Stimulated activated CD4-positive, alpha-beta T cell treated with anti-CD3 and anti-CD28 coated beads, Interleukin-1b, Interleukin-23, amount 100 ng/mL, for 1 hour (primary cell): ENCODE results near the gene HNRNPA2B1.

Experiments
- DNase-seq, 2 donors: peaks; one replicate each; pipeline ENCODE4 v3.0.0-alpha.2; 2020; ENCODE audit warnings: low read depth in 2 of 2

HNRNPA2B1 gene

DNA sequence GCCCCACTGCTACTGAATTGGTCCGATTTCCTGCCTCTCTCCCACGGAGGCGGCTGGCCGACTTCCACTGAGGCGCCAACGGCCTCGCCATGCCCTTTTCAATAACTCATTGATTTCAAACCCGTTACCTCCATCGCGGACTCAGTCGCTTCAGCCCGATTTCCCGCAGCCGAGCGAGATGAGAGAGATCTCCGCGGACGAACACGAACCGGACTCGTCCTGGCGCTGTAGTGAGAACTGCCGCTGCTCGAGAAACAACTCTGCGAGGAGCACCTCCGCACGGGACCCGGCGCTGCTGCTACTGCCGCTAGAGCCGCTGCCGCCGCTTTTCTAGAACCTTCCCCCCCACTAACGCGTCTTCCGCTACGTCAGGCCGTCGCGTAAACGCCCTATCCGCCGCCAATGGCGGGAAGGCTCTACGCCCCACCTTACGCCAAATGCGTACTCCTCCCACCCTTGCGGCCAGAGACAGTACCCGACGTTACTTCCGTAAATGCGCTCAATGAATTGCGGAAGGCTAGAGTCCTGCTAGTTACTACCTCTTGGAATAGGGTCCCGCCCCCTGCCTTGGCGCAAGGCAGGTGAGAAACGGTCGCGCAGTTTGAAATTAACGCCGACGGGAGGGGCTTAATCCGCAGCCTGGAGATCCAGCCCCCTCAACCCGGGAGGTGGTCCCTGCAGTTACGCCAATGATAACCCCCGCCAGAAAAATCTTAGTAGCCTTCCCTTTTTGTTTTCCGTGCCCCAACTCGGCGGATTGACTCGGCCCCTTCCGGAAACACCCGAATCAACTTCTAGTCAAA, at the start of gene HNRNPA2B1:
Gene HNRNPA2B1, minus strand, starts transcription at position 303 of the 803 bp plus-strand sequence. Its CDS starts 169 bp downstream, at position 134.
- DNase-seq: peak; percentile 95 to 96

DNA sequence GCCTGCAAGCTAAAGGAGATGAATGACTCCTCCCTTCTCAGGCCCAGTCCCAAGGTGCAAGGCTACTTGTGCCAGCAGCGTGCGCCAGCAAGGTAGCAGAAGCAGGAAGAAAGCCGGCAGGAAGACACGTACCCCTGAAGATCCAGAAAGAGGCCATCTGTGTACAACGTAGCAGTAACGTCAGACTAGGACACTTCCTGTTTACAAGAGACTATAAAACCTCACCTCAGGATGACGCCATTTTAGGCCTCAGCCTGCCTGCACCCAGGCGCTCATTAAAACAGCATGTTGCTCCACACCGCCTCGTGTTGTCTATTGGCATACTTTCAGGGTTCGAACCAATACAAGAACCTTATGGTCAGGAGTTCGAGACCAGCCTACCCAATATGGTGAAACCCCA, 49.7 kb upstream of the HNRNPA2B1 start:
- DNase-seq: no peak

DNA sequence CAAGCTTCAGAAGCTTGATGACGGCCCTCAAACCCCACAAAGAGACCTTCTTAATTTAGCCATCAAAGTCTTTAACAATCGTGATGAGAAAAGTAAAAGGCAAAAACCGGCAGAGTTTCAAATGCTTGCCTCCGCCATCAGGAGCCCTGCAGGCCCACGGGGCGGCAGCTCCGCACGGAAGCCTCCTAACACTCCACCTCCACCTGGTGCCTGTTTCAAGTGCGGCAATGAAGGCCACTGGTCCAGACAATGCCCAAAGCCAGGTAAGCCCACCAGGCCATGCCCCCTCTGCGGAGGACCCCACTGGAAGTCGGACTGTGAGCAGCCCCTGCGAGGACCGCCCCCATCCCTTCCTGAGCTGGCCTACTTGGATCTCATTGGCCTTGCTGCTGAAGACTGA, 44.6 kb upstream of the HNRNPA2B1 start:
- no peak for DNase-seq

DNA sequence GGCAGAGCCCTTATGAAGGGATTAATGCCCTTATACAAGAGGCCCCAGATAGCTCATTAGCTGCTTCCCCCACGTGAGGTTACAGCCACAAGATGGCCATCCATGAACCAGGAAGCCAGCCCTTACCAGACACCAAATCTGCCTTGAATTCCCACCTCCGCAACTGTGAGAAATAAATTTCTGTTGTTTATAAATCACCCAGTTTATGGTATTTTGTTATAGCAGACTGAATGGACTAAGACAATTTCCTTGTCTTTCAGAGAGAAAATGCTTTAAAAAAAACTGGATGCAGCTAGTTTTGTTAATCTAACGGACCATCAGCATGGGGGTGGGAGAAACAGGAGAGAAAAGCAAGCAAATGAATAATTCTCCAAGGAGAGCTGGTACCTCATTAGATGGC, 37.5 kb upstream of the HNRNPA2B1 start:
- DNase-seq: no peak

DNA sequence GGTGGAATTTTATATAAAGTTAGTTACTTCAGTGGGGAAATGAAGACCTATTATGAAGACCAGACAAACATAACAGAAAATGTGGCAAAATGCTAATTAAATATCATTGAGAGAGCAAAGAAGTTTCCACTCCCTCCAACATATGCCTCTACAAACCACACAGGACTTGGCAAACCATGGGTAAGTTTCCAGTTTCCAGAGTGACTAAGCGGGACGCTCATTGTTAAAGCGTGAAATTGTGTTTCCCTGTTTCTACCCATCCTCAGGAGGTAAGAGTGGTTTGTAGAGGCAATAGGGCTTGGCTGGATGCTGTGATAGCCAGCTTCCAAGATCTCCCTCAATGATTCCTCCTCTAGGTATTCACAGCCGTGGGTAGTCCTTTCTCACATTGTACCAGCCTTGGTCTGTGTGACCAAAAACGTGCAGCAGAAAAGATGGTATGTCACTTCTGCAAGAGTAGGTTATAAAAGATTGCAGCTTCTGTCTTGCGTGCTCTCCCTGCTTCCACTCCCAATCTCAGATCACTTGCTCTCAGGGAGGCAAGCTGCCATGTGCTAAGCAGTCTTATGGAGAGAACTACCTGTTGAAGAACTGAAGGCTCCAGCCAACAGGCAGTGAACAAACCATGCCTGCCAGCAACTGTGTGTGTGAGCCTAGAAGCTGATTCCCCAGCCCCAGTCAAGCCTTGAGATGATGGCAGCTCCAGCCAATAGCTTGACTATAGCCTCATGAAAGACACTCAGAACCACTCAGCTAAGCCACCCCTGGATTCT, 36.7 kb upstream of the HNRNPA2B1 start:
- no peak for DNase-seq

DNA sequence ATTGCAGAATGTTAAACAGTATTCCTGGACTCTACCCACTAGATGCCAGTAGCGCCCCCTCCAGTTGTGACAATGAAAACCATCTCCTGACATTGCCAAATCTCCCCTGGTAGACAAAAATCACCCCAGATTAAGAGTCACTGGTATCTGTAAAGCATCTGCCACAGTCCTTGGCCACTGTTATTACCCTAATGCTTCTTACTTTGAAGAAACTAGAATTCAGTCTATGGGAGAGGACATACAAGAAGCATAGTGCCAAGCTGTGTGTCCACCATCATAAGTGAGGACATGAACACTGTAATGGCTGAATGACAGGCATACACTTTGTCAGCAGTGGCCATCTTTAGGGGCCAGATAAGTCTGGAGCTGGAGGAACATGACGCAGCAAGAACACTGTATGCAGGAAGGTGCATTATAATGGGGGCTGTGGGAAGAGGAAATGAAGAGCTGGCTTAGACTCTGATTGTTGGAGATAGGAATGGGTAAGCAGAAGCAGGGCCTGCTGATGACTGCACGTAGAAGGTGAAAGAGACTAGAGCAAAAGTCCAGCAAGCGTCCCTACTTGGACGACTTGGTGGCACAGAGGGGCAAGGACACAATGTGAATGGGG, 33.5 kb upstream of the HNRNPA2B1 start:
- DNase-seq: no peak

DNA sequence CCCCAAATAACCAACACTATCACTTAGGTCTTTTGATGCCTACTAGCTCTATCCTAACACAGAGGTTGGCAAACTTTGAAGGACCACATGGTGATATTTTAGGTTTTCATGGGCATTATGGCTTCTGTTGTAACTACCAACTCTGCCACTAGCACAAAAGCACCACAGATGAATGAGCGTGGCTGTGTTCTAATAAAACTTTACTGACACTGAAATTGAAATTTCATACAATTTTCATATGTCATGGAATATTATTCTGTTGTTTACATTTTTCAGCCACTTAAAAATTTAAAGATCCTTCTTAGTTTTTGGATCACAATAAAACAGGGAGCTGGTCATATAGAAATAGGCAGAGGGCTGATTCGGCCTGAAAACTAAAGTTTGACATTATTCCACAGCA, 27.4 kb upstream of the HNRNPA2B1 start:
- DNase-seq: no peak

DNA sequence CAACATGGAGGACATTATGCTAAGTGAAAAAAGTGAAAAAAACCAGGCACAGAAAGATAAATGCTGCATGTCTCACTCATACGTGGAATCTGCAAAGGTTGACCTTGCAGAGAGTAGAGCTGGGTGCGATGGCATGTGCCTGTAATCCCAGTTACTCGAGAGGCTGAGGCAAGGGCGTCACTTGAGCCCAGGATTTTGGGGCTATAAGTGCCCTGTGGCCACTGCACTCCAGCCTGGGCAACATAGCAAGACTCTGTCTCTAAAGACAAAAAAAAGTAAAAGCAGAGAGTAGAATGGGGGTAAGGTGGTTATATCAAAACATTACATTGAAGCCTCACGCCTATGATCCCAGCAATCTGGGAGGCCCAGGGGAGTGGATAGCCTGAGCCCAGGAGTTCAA, 23.8 kb upstream of the HNRNPA2B1 start:
- DNase-seq: no peak

DNA sequence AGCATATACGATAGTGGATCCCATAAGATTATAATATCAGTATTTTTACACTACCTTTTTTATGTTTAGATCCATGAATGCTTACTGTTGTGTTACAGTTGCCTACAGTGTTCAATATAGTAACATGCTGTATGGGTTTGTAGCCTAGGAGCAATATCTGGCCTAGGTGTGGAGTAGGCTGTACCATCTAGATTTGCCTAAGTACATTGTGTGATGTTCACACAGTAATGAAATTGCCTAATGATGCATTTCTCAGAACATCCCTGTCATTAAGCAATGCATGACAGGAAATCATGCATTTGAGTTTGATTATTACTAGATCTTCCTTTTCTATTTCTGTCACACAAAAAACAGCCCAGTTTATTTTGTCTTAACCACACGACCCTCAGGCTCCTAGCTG, 15.5 kb upstream of the HNRNPA2B1 start:
- DNase-seq: no peak

DNA sequence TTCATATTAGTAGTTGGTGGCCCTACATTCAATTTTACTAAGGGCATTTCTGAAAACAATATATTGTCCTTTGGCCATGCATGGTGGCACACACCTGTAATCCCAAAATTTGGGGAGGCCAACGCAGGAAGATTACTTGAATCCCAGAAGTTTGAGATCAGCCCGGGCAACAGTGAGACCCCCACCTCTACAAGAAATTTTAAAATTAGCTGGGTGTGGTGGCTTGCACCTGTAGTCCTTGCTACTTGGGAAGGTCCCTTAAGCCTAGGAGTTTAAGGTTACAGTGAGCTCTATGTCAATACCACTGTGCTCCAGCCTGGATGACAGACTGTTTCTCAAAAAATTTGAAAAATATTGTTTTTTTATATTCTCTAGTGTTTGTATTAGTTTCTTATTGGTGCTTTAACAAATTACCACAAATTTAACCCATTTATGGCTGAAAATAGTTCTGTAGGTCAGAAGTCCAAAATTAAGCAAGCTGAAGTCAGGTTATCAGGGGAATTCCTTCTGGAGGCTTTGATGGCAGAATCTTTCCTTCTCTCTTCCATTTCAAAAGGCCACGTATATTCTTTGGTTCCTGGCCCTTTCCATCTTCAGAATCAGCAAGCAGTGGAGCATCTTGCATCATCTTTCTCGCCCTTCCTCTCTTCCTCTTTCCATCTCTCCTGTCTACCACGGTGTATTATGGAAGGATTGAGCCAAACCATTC, 13.4 kb upstream of the HNRNPA2B1 start:
- no peak for DNase-seq

DNA sequence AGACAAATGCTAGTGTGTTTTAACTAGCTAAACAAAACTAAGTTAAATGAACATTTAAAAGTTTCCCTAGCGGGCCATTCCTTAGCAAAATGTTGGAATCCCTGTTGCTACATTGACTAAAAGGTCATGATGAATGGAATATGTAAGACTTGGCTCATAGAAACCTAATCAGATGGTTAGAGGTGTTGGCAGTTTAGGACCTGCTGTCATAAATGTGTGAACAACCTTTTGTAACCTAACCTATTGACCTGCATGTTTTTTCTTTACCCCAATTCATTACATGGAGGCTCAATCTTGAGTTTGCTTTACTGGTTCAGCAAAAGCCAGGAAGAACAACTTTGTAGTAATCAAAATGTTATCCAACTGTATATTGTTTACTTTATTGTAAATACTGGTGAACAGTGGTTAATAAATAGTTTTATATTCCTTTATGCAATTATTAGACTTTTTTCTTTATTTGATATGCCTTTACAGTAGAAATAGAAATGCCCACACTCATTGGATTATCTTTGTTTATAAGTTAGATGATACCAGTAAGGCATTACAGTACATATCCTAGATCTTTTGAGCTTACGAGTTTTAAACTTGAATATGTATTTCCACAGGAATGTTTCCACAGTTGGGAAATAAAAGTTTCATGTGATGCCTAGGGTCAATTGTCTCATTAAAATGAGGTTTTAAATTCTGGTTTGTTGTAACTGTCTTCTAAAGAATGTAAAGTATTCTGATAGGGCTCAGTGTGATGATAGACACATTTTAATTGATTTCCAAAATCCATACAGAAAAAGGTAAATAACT, 12.6 kb upstream of the HNRNPA2B1 start:
- DNase-seq: no peak

DNA sequence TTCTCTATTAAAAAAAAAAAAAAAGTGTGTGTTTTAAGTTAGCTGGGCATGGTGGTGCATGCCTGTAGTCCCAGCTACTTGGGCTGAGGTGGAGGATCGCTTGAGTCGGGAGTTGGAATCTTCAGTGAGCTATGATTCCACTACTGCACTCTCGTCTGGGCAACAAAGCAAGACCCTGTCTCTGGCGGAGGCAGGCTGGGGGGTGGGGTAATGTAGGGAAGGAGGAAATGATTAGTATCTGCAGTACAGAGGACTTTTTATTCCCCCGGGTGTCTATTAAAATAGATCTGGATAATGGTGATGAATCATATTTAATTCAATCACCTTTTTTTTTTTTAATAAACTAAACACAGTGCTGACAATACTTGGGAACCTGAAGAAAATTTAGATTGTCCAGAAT, 7.5 kb upstream of the HNRNPA2B1 start:
- no peak for DNase-seq

DNA sequence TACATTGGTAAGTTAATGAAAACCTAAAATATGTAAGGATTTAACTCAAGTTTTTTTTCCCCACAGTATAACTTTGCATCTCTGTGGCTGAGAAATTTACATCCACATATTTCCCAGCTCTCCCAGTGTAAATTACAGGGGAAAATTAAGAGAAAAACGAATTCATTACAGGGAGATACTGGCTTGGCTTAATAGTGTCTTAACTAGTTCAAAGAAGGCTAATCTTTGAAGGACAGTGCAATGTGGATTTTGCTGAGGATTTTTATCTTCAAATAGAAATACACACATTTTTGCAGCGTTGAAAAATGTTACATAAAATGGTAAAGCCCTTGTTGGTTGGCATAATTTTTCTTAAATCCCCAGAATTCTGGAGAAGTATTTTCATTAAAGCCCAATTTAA, 2.5 kb upstream of the HNRNPA2B1 start:
- no peak for DNase-seq

DNA sequence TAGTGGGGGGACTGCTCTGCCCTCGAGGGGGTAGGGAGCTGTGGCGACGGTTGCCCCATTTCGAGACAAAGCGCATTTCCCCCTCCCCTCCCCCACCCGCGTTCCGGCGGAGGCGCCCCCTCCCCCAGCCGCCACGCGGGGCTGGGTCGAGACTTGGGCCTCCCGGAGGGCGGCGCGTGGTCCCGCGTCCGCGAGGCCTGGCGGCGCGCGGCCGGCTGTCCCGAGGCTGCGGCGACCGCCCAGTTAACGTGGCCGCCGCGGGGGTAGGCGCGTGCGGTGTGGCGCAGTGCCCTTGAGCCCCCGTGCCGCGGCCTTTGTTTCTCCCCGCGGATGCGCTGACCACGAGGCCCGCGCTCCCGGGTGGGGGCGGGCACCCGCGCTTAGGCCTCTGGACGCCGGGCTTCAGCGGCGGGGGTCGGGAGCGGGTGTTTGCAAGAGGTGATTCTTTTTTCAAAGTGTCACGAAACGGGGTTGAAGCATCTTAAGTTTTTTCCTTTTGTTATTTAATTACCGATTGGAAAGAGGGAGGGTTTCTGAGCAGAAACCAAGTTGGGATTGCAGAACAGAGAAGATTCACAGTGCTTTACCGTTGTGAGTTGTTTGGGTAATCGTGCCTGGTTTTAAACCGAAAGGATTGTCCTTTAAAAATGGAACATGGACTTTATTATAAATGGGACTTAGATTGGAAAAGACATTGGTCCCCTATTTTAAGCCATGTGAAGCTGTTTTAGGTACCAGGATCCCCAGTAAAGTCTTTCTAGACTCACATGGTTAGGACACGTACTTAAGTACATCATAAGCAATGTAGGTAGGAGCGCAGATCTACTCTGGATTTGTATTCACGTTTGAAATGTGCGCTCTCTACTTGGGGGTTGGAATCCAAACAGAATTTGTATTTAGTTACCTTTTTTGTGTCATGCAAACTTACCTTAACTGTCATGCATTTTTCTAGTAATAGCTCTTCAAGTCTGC, 1.8 kb upstream of the HNRNPA2B1 start:
- DNase-seq: peak; percentile 22 to 49

DNA sequence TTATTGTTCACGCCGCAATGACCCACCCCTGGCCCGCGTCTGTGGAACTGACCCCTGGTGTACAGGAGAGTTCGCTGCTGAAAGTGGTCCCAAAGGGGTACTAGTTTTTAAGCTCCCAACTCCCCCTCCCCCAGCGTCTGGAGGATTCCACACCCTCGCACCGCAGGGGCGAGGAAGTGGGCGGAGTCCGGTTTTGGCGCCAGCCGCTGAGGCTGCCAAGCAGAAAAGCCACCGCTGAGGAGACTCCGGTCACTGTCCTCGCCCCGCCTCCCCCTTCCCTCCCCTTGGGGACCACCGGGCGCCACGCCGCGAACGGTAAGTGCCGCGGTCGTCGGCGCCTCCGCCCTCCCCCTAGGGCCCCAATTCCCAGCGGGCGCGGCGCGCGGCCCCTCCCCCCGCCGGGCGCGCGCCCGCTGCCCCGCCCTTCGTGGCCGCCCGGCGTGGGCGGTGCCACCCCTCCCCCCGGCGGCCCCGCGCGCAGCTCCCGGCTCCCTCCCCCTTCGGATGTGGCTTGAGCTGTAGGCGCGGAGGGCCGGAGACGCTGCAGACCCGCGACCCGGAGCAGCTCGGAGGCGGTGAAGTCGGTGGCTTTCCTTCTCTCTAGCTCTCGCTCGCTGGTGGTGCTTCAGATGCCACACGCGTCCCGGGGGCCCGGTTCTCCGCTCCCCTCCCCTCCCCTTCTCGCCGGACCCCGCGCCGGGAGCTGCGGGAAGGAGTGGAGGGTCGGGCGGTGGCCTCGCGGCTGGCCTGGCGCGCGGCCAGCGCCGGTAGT, 887 bp upstream of the HNRNPA2B1 start, which contains the start of gene CBX3:
Gene CBX3, plus strand, starts transcription at position 499 of the 772 bp plus-strand sequence. CDS start 1,254 bp downstream, outside the sequence.
- DNase-seq: peak; percentile 59 to 62

DNA sequence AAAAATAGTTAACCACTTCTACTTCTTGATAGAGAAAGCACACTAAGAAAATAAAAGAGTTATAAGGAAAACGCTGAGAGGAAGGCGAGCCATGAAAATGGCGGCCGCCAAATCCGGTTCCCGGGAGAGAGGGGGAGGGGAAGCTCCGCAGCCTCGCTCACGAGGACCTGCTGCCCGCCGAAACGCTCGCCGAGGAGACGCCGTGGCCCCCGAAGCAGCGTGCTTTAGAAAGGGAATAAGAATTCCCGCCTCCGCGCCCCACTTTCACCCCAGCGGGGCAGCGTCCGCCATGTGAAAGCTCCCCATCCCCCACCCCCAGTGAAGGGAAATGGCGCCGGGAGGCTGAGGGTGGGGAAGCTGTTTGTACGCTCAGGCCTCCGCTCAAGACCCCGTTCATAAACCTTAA, 505 bp downstream of the HNRNPA2B1 start:
- DNase-seq: peak; percentile 50 to 61

DNA sequence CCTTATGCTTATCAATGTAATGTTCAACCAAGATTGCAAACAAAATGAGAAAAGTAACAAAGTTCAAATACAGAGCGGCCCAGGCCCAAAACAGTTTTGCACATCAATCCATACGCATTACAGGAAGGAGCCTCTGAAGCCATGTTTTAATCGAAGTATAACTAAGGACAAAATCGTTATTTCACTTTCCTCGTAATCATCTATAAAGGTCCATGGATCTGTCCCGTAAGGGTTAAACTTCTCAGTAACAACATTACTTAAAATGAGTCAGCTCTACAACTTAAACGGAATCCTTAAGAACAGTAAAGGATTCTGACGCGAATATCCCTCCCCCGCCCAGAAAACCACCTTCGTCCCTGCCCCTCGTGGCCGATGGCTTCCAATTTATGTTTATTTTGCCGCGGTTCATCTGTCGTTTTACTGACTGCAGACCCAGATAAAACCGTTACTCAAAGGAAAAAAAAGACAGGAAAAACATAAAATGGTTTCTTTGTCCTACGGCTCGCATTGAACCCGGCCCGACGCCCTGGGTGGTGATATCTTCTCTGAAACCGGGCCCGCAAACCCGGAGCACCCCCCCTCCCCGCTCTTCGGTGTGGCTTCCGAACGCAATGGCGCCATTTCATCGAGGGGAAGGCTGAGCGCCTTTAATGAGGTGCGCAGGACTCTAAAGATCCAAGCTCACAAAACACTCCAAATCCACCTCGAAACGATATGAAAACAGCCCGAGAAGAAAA, 1.1 kb downstream of the HNRNPA2B1 start:
- peak; percentile 33 to 37 for DNase-seq

DNA sequence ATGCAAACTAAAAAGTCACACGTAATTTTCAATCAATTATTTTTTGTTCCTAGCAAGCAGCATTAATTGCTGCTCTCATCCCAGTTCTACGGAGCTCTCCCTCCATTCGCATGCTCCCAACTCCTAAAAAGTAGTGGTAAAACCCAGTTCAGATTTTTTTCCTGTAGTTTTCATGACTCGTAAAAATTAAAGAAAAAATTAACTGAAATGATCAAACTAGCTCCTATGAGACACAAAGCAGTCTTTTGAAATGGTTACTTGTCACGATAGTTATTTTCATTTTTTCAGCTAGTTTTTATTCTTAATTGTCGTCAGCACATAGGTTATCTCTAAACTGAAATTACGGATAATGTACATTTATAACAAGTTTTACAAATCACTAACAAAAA, 1.8 kb downstream of the HNRNPA2B1 start:
- DNase-seq: no peak
